Neuronal stem cell (in vitro differentiated cells): ENCODE data around the gene UBE4B.

Experiments
- DNase-seq: peaks from one replicate; pipeline ENCODE4 v3.0.0-alpha.2; 2013; ENCODE audit warnings: low spot score
- H2AFZ ChIP-seq: one replicate; pipeline ENCODE4 v1.6.1; 2013; ENCODE audit warnings: mild to moderate bottlenecking, low read length, inconsistent platforms
- H2AK5ac ChIP-seq: 2 replicates; pipeline ENCODE4 v1.6.1; 2013; ENCODE audit warnings: low read depth, mild to moderate bottlenecking, inconsistent platforms, low read length, moderate library complexity, mixed read lengths
- H2BK120ac ChIP-seq: 2 replicates; pipeline ENCODE4 v1.6.1; 2013; ENCODE audit warnings: low read depth, mild to moderate bottlenecking, inconsistent platforms, low read length, moderate library complexity, mixed read lengths
- H2BK12ac ChIP-seq: one replicate; pipeline ENCODE4 v1.6.1; 2013; ENCODE audit warnings: low read length, inconsistent platforms
- H2BK15ac ChIP-seq: 2 replicates; pipeline ENCODE4 v1.6.1; 2013; ENCODE audit warnings: mild to moderate bottlenecking, low read length, inconsistent platforms, mixed read lengths
- H2BK5ac ChIP-seq: one replicate; pipeline ENCODE4 v1.6.1; 2013; ENCODE audit warnings: inconsistent platforms, mild to moderate bottlenecking, low read length, moderate library complexity
- H3K14ac ChIP-seq: one replicate; pipeline ENCODE4 v1.6.1; 2013; ENCODE audit warnings: low read length, inconsistent platforms
- H3K18ac ChIP-seq: 2 replicates; pipeline ENCODE4 v1.6.1; 2013; ENCODE audit warnings: low read length, inconsistent platforms
- H3K23ac ChIP-seq: 2 replicates; pipeline ENCODE4 v1.6.1; 2013; ENCODE audit warnings: low read depth, mild to moderate bottlenecking, mixed read lengths, low read length, inconsistent platforms; ENCODE audit not compliant: poor library complexity
- H3K27ac ChIP-seq: replicated peaks from 3 replicates; pipeline ENCODE4 v1.5.1; 2013; ENCODE audit warnings: low read length, inconsistent platforms
- H3K27me3 ChIP-seq, 3 experiments: 2 replicates each; pipeline ENCODE4 v1.6.1; 2013; ENCODE audit warnings: low read length in 3 of 3, mild to moderate bottlenecking in 2 of 3, inconsistent platforms in 1 of 3, low read depth in 1 of 3, mixed read lengths in 1 of 3, moderate library complexity in 1 of 3; ENCODE audit not compliant: control insufficient read depth in 3 of 3, insufficient read depth in 3 of 3
- H3K36me3 ChIP-seq, 2 donors: replicated peaks in 1 of 2; 2 replicates each; pipeline ENCODE4 v1.6.1; 2013; ENCODE audit warnings: low read length in 2 of 2; ENCODE audit not compliant: control insufficient read depth in 2 of 2, insufficient read depth in 2 of 2
- H3K4ac ChIP-seq: 2 replicates; pipeline ENCODE4 v1.6.1; 2013; ENCODE audit warnings: inconsistent platforms, mild to moderate bottlenecking, low read length, moderate library complexity
- H3K4me1 ChIP-seq, 2 donors: 1 replicate in 1 of 2; 2 replicates in 1 of 2; pipeline ENCODE4 v1.6.1; 2013; ENCODE audit warnings: low read length in 2 of 2, low read depth in 1 of 2; ENCODE audit not compliant: control insufficient read depth in 2 of 2, insufficient read depth in 1 of 2
- H3K4me2 ChIP-seq: one replicate; pipeline ENCODE4 v1.6.1; 2013; ENCODE audit warnings: mild to moderate bottlenecking, low read length, inconsistent platforms; ENCODE audit not compliant: insufficient read depth, poor library complexity, severe bottlenecking
- H3K4me3 ChIP-seq, 2 donors: 2 replicates each; pipeline ENCODE4 v1.5.1; 2013; ENCODE audit warnings: low read length in 2 of 2, mild to moderate bottlenecking in 2 of 2, inconsistent platforms in 1 of 2, moderate library complexity in 1 of 2
- H3K79me1 ChIP-seq: one replicate; pipeline ENCODE4 v1.6.1; 2013; ENCODE audit warnings: low read depth, mild to moderate bottlenecking, inconsistent platforms, low read length, moderate library complexity
- H3K9ac ChIP-seq: one replicate; pipeline ENCODE4 v1.6.1; 2013; ENCODE audit warnings: mild to moderate bottlenecking, low read depth, low read length, inconsistent platforms; ENCODE audit not compliant: poor library complexity
- H3K9me3 ChIP-seq, 2 donors: replicated peaks in 1 of 2; 2 replicates each; pipeline versions ENCODE3 to v1.6.1; 2013; ENCODE audit warnings: low read length in 2 of 2, mild to moderate bottlenecking in 2 of 2, inconsistent platforms in 1 of 2, low read depth in 1 of 2, mixed read lengths in 1 of 2, moderate library complexity in 1 of 2; ENCODE audit not compliant: control insufficient read depth in 2 of 2, insufficient read depth in 1 of 2
- H4K8ac ChIP-seq: one replicate; pipeline ENCODE4 v1.6.1; 2013; ENCODE audit warnings: low read depth, mild to moderate bottlenecking, inconsistent platforms, low read length, moderate library complexity
- H4K91ac ChIP-seq: one replicate; pipeline ENCODE4 v1.6.1; 2013; ENCODE audit warnings: low read length, low read depth, mild to moderate bottlenecking, inconsistent platforms; ENCODE audit not compliant: poor library complexity
- WGBS, 2 donors: extraction: QIAGEN DNeasy Blood & Tissue Kit; methylation state at CpG; one replicate each; pipeline ENCODE4 v1.1.7; 2013; ENCODE audit warnings: missing lambda C conversion rate in 2 of 2, mixed read lengths in 1 of 2; ENCODE audit not compliant: insufficient read length in 2 of 2, insufficient replicate concordance in 1 of 2; ENCODE audit errors: extremely low coverage in 2 of 2; 5-methylcytosine and 5-hydroxymethylcytosine counted together

The UBE4B gene

DNA sequence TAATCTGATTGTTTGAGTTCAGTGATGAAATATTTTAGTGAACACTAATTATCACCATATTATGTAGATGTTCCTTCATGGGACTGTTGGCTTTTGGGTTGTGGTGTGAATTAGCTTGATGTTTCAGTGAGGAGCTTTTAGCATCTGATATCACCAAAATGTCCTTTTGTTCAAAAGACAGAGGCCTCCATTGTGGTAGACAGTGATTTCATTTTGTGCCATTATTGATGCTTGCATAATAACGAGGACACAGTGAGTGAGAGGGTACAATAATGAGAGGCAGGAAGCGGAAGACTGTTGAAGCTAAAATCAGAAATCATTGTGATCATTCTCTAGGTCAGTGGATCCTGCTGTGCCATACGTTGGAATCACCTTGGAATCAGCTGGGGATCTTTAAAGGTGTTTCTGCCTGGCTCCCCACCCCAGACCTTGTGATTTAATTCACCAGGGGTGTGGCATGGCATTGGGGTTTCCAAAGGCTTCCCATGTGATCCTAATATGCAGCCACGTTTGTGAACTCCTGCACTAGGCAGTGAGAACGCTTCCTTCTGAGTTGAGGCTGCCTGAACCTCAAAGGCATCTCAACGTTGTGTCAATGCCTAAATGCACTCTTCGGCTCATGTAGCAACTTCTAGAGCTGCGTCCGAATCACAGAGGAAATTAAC, 95.5 kb downstream of the UBE4B start:
- no peak overlapping the region for H2BK12ac ChIP-seq
- no peak overlapping the region for H2BK5ac ChIP-seq
- H3K23ac ChIP-seq = no peak overlapping the region
- no peaks in the 10 kb centered on the region for H3K27me3 ChIP-seq
- no peak overlapping the region for H2AK5ac ChIP-seq
- H3K36me3 ChIP-seq = peaks cover 10 to 67% of the 10 kb centered on the region in 2 donors
- no peak overlapping the region for H3K27ac ChIP-seq
- no CpG with 5 or more reads among the region's 9 CpGs for WGBS, 2 donors
- no peaks in the 10 kb centered on the region for H3K4me1 ChIP-seq
- H3K9ac ChIP-seq = no peak overlapping the region
- no peak overlapping the region for H3K14ac ChIP-seq
- no peaks in the 10 kb centered on the region for H3K79me1 ChIP-seq
- H3K9me3 ChIP-seq = no peaks in the 10 kb centered on the region
- H2BK120ac ChIP-seq = no peak overlapping the region
- no peak overlapping the region for H4K8ac ChIP-seq
- H2AFZ ChIP-seq = no peak overlapping the region
- no peak overlapping the region for H3K4me3 ChIP-seq
- no peak for DNase-seq
- no peak overlapping the region for H4K91ac ChIP-seq
- H3K18ac ChIP-seq = no peak overlapping the region
- H2BK15ac ChIP-seq = no peak overlapping the region
- no peak overlapping the region for H3K4ac ChIP-seq
- H3K4me2 ChIP-seq = no peak overlapping the region

DNA sequence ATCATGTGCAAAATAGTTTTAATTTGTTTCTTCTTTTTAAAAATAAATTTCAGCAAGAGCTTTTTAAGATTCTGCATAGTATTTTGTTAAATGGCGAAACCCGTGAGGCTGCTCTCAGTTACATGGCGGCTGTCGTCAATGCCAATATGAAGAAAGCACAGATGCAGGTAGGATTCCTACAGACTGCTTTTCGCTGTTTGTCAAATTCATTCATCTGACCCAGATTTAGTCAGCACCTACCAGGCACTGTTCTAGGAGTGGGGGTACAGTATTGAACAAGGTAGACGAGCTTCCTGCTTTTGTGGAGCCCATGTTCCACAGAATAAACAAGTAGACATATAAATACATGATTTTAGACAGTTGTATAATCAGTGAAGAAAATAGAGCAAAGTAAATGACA, 99.6 kb downstream of the UBE4B start:
- Histone ChIP-seq H2BK12ac (no peak overlapping the region), H3K36me3 (peaks cover 20 to 92% of the 10 kb centered on the region in 2 donors), H3K4me1 (no peaks in the 10 kb centered on the region), H3K14ac (no peak overlapping the region), H3K79me1 (no peaks in the 10 kb centered on the region), H3K4me3 (no peak overlapping the region), H3K23ac (no peak overlapping the region), H3K9ac (no peak overlapping the region), H2BK5ac (no peak overlapping the region), H4K8ac (no peak overlapping the region), H3K18ac (no peak overlapping the region), H2AFZ (no peak overlapping the region), H3K27ac (no peak overlapping the region), H3K4ac (no peak overlapping the region), H3K27me3 (no peaks in the 10 kb centered on the region), H3K4me2 (no peak overlapping the region), H3K9me3 (peaks cover 0 to 3% of the 10 kb centered on the region in 2 donors), H4K91ac (no peak overlapping the region), H2BK15ac (no peak overlapping the region), H2AK5ac (no peak overlapping the region), H2BK120ac (no peak overlapping the region)
- no CpG with 5 or more reads among the region's 6 CpGs for WGBS, 2 donors
- no peak for DNase-seq

DNA sequence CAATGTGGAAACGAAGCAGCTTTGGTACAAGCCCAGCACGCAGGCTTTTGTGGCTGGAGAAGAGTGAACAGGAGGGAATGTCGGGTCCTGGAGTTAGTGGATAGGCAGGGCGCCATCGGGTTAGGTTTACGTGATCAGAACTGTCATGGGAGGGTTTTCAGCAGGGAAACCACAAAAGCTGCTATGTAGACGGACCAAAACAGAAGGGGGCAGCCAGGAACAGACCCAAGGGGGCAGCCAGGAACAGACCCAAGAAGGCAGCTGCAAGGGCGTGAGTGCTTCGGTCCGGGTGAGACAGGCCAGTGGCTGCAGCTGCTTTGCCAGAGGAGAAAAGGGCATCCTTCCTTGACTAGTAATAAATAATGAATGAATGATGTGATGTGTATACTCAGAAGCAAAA, 100.1 kb downstream of the UBE4B start:
- H2BK15ac ChIP-seq = no peak overlapping the region
- WGBS, 2 donors = no CpG with 5 or more reads among the region's 10 CpGs
- H3K23ac ChIP-seq = no peak overlapping the region
- H3K18ac ChIP-seq = no peak overlapping the region
- no peak overlapping the region for H3K4ac ChIP-seq
- no peaks in the 10 kb centered on the region for H3K79me1 ChIP-seq
- H4K91ac ChIP-seq = no peak overlapping the region
- H3K4me3 ChIP-seq = no peak overlapping the region
- no peaks in the 10 kb centered on the region for H3K4me1 ChIP-seq
- H2AK5ac ChIP-seq = no peak overlapping the region
- peaks cover 20 to 93% of the 10 kb centered on the region in 2 donors for H3K36me3 ChIP-seq
- H3K9me3 ChIP-seq = peaks cover 0 to 3% of the 10 kb centered on the region in 2 donors
- DNase-seq = no peak
- H2BK12ac ChIP-seq = no peak overlapping the region
- no peak overlapping the region for H2AFZ ChIP-seq
- no peaks in the 10 kb centered on the region for H3K27me3 ChIP-seq
- no peak overlapping the region for H3K27ac ChIP-seq
- H3K14ac ChIP-seq = no peak overlapping the region
- H4K8ac ChIP-seq = no peak overlapping the region
- H2BK120ac ChIP-seq = no peak overlapping the region
- no peak overlapping the region for H3K9ac ChIP-seq
- no peak overlapping the region for H3K4me2 ChIP-seq
- H2BK5ac ChIP-seq = no peak overlapping the region

DNA sequence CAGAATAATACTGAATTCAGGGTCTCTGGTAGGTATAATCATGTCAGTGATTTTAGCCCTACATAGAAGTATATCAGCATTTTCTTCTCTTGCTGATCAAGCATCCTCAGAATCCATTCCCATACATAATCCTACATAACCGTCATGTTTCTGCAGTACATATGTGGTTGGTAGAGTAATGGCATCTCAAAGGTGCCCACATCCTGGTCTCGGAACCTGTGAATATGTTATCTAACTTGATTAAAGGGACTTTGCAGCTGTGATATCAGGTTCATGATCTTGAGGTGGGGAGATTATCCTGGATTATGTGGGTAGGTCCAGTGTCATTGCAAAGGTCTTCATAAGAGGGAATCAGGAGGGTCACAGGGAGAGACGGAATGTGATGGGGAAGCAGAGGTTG, 108.2 kb downstream of the UBE4B start:
- Histone ChIP-seq H2AK5ac (no peak overlapping the region), H3K4me3 (no peak overlapping the region), H4K91ac (no peak overlapping the region), H3K36me3 (peaks cover 6 to 70% of the 10 kb centered on the region in 2 donors), H3K9me3 (peaks cover 0 to 3% of the 10 kb centered on the region in 2 donors), H3K27ac (no peak overlapping the region), H2AFZ (no peak overlapping the region), H3K14ac (no peak overlapping the region), H2BK12ac (no peak overlapping the region), H3K18ac (no peak overlapping the region), H4K8ac (no peak overlapping the region), H2BK5ac (no peak overlapping the region), H3K23ac (no peak overlapping the region), H2BK120ac (no peak overlapping the region), H3K79me1 (no peaks in the 10 kb centered on the region), H3K4ac (no peak overlapping the region), H3K4me1 (no peaks in the 10 kb centered on the region), H3K27me3 (no peaks in the 10 kb centered on the region), H3K9ac (no peak overlapping the region), H2BK15ac (no peak overlapping the region), H3K4me2 (no peak overlapping the region)
- DNase-seq = no peak
- no CpG with 5 or more reads among the region's 3 CpGs for WGBS, 2 donors
